ENCODE results near the gene FRAS1.

- no peak for TF ChIP-seq CTCF (IDR thresholded peaks at IDR 0.05)
- no peak for TF ChIP-seq REST (IDR thresholded peaks at IDR 0.05; ENCODE audit: insufficient read depth in 1 of 2, low read depth in 2 of 2, low read length in 1 of 2)
- TF ChIP-seq TCF7L2 (IDR thresholded peaks at IDR 0.05; ENCODE audit: low read depth, low read length) = no peak
Observed at GRCh38 chr4:78040431-78040830, 16.7 kb upstream of the FRAS1 start.

Data from Panc1 (cell line).